ENCODE results near the gene RNF32.

The RNF32 gene

GRCh38 chr7:156722043-156722826 is 81.7 kb downstream of the RNF32 start (continued):
- TF ChIP-seq ZNF565 (CRISPR knock-in tag; conservative IDR thresholded peaks at IDR 0.05; ENCODE audit: low read depth) (no peak), PATZ1 (CRISPR knock-in tag; IDR thresholded peaks at IDR 0.05; ENCODE audit: borderline replicate concordance) (no peak), PPARA (CRISPR knock-in tag; IDR thresholded peaks at IDR 0.05; ENCODE audit: borderline replicate concordance) (no peak), TOX (CRISPR knock-in tag; IDR thresholded peaks at IDR 0.05; ENCODE audit: borderline replicate concordance) (no peak), OSR1 (CRISPR knock-in tag; IDR thresholded peaks at IDR 0.05) (no peak), POU6F1 (CRISPR knock-in tag; IDR thresholded peaks at IDR 0.05; ENCODE audit: borderline replicate concordance, low read depth) (no peak), ZFP30 (CRISPR knock-in tag; IDR thresholded peaks at IDR 0.05) (no peak), ZC3H10 (CRISPR knock-in tag; IDR thresholded peaks at IDR 0.05) (no peak), SNAI2 (CRISPR knock-in tag; IDR thresholded peaks at IDR 0.05) (peak; percentile 45; the same call in 1 of the 2 replicates), CSRNP3 (CRISPR knock-in tag; IDR thresholded peaks at IDR 0.05) (0 out of 2 replicates have a peak, but pooled peaks have one; percentile 25)

- ATAC-seq, result no peak
- TF ChIP-seq CSDC2 (CRISPR knock-in tag; IDR thresholded peaks at IDR 0.05), result no peak
- TF ChIP-seq BACH2 (CRISPR knock-in tag; IDR thresholded peaks at IDR 0.05; ENCODE audit: borderline replicate concordance), result no peak
- TF ChIP-seq ESRRG (CRISPR knock-in tag; IDR thresholded peaks at IDR 0.05), result no peak
- no peak for TF ChIP-seq ZFP3 (CRISPR knock-in tag; IDR thresholded peaks at IDR 0.05)
- no peak for TF ChIP-seq ZFP30 (CRISPR knock-in tag; IDR thresholded peaks at IDR 0.05)
Measured at GRCh38 chr7:156725073-156725472, 84.5 kb downstream of the RNF32 start.

- no peak for ATAC-seq
- TF ChIP-seq ZFP3 (CRISPR knock-in tag; IDR thresholded peaks at IDR 0.05) (no peak), ISL1 (CRISPR knock-in tag; IDR thresholded peaks at IDR 0.05) (no peak), ESRRG (CRISPR knock-in tag; IDR thresholded peaks at IDR 0.05) (no peak), BACH2 (CRISPR knock-in tag; IDR thresholded peaks at IDR 0.05; ENCODE audit: borderline replicate concordance) (no peak), CSRNP3 (CRISPR knock-in tag; IDR thresholded peaks at IDR 0.05) (no peak), CREB5 (CRISPR knock-in tag; IDR thresholded peaks at IDR 0.05; ENCODE audit: low read depth) (no peak), ZNF8 (CRISPR knock-in tag; IDR thresholded peaks at IDR 0.05) (no peak), ZC3H10 (CRISPR knock-in tag; IDR thresholded peaks at IDR 0.05) (no peak), POU6F1 (CRISPR knock-in tag; IDR thresholded peaks at IDR 0.05; ENCODE audit: borderline replicate concordance, low read depth) (no peak)
Measured at GRCh38 chr7:156725936-156726335, 85.4 kb downstream of the RNF32 start.
